Lung (tissue), 12 donors: ENCODE data around the gene UPK3A. TPM values are rescaled to one million over a fixed set of nuclear protein-coding genes. Genes with fewer than 3 reads are reported as not detected.

Experiments used
- ATAC-seq: fragments of 200-7000 bp; cut with Tn5 transposase; one replicate; pipeline ENCODE4 v1.9.1; 2020; ENCODE audit warnings: moderate number of reproducible peaks; ENCODE audit not compliant: insufficient read depth, low FRiP score
- DNase-seq, 3 donors: peaks; one replicate each; pipeline ENCODE4 v3.0.0-alpha.2; 2013 to 2017
- H3K27ac ChIP-seq, 2 donors: one replicate each; pipeline ENCODE4 v1.5.1; 2013; ENCODE audit warnings: mild to moderate bottlenecking in 2 of 2, moderate library complexity in 2 of 2, control low read depth in 1 of 2, inconsistent platforms in 1 of 2, low read depth in 1 of 2, low read length in 1 of 2
- H3K27me3 ChIP-seq, 3 donors: one replicate each; pipeline ENCODE4 v1.5.1; 2013; ENCODE audit warnings: low read length in 2 of 3; ENCODE audit not compliant: control insufficient read depth in 3 of 3, insufficient read depth in 3 of 3
- H3K36me3 ChIP-seq, 4 donors: one replicate each; pipeline ENCODE4 v1.5.1; 2013; ENCODE audit warnings: low read length in 4 of 4, mild to moderate bottlenecking in 1 of 4, moderate library complexity in 1 of 4; ENCODE audit not compliant: control insufficient read depth in 4 of 4, insufficient read depth in 4 of 4
- H3K4me1 ChIP-seq, 5 donors: one replicate each; pipeline ENCODE4 v1.5.1; 2013; ENCODE audit warnings: low read length in 5 of 5, mild to moderate bottlenecking in 2 of 5, moderate library complexity in 1 of 5; ENCODE audit not compliant: control insufficient read depth in 5 of 5, insufficient read depth in 5 of 5
- H3K4me3 ChIP-seq: one replicate; pipeline ENCODE4 v1.5.1; 2013; ENCODE audit warnings: mild to moderate bottlenecking, control low read depth, moderate library complexity
- H3K9ac ChIP-seq, 2 donors: one replicate each; pipeline ENCODE4 v1.5.1; 2013; ENCODE audit warnings: low read length in 2 of 2, control low read depth in 1 of 2; ENCODE audit not compliant: insufficient read depth in 1 of 2
- H3K9me3 ChIP-seq, 4 donors: one replicate each; pipeline ENCODE4 v1.5.1; 2013; ENCODE audit warnings: low read length in 3 of 4, mild to moderate bottlenecking in 1 of 4, moderate library complexity in 1 of 4; ENCODE audit not compliant: control insufficient read depth in 4 of 4, insufficient read depth in 3 of 4
- WGBS, 2 donors: extraction: QIAGEN DNeasy Blood & Tissue Kit; methylation state at CpG; one replicate each; pipeline ENCODE4 v1.1.7; 2013; 5-methylcytosine and 5-hydroxymethylcytosine counted together
- polyA plus RNA-seq, 2 donors: library from polyadenylated mRNA; stranded (reverse); fragments of 200-250 nt; gene quantifications; one replicate each; pipeline ENCODE4 v1.2.1, GENCODE V29; 2013
- total RNA-seq, 2 donors: library from RNA; depleted of rRNA in 1 of 2; stranded (reverse); fragments of >200 nt in 1 of 2; gene quantifications; one replicate each; pipeline ENCODE4 v1.2.1, GENCODE V29; 2014 to 2021
- TF ChIP-seq, protein P1 (sequence below): IDR thresholded peaks from 2 replicates; pipeline ENCODE4 v1.5.1; 2012; ENCODE audit warnings: mild to moderate bottlenecking; ENCODE audit errors: control extremely low read depth, extremely low read depth
- donor health status: control.
- donor health status: control.
- donor health status: Bipolar disorder and iron deficiency.
- donor health status: healthy.
- donor health status: DM: yes; HTN: yes; CAD: no.

UPK3A gene
- total and polyA plus RNA-seq, 4 donors = 0.30 to 0.55 TPM; not detected in 2

DNA sequence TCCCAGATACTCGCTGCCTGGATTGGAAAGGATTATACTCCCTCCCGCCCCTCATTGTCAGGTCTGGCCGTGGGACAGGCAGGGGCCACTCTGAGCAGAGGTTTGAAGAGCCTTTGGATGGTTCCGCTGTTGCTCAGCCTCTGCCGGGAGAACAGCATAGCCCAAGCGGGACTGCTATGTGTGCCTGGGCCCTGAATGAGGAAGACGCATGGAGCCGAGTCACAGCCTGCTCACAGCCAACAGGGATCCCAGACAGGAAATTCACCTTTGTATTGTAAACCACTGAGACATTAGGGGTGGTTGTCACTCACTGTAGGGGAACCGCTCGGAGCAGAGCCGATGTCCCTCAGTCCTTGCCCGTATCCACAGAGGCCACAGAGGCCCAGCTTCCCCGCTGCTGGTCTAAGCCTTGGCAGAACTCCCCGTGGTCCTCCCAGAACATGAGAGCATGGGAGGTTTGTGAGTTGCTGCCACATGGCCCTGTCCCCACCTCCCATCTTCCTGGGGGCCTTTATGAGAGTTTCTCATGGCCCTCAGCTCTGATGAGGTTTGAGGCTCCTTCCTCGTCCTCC, 14.3 kb downstream of the UPK3A start:
- TF ChIP-seq, protein P1, sequence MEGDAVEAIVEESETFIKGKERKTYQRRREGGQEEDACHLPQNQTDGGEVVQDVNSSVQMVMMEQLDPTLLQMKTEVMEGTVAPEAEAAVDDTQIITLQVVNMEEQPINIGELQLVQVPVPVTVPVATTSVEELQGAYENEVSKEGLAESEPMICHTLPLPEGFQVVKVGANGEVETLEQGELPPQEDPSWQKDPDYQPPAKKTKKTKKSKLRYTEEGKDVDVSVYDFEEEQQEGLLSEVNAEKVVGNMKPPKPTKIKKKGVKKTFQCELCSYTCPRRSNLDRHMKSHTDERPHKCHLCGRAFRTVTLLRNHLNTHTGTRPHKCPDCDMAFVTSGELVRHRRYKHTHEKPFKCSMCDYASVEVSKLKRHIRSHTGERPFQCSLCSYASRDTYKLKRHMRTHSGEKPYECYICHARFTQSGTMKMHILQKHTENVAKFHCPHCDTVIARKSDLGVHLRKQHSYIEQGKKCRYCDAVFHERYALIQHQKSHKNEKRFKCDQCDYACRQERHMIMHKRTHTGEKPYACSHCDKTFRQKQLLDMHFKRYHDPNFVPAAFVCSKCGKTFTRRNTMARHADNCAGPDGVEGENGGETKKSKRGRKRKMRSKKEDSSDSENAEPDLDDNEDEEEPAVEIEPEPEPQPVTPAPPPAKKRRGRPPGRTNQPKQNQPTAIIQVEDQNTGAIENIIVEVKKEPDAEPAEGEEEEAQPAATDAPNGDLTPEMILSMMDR = no peak
- H3K36me3 ChIP-seq = no peaks in the 10 kb centered on the region
- no peaks in the 10 kb centered on the region for H3K27me3 ChIP-seq
- H3K9me3 ChIP-seq = no peaks in the 10 kb centered on the region
- DNase-seq = no peak
- H3K4me3 ChIP-seq = no peak overlapping the region
- WGBS, 2 donors = 75 to 81% methylated on average over 15 of the region's 15 CpGs
- no peaks in the 10 kb centered on the region for H3K4me1 ChIP-seq
- H3K9ac ChIP-seq = no peak overlapping the region
- no peak for ATAC-seq
- H3K27ac ChIP-seq = no peak overlapping the region

DNA sequence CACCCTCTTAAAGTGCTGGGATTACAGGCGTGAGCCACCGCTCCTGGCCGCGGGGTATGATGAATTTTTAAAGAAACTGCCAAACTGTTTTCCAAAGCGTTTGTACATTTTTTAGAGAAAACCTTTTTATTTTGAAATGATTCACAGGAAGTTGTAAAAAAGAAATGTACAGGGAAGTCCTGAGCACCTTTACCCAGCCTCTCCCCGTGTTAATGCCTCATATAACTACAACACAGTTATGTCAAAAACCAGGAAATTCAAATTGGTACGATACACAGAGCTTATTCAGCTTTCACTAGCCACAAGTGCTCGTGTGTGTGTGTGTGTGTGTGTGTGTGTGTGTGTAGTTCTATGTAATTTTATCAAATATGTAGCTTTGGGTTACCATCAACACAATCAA, 18.0 kb downstream of the UPK3A start:
- no peak overlapping the region for H3K27ac ChIP-seq
- no peak overlapping the region for H3K4me3 ChIP-seq
- no peaks in the 10 kb centered on the region for H3K4me1 ChIP-seq
- TF ChIP-seq, protein P1 = no peak
- WGBS, 2 donors = 63 to 72% methylated on average over 8 of the region's 8 CpGs
- no peak for ATAC-seq
- H3K27me3 ChIP-seq = no peaks in the 10 kb centered on the region
- no peaks in the 10 kb centered on the region for H3K36me3 ChIP-seq
- H3K9me3 ChIP-seq = no peaks in the 10 kb centered on the region
- DNase-seq = no peak
- H3K9ac ChIP-seq = no peak overlapping the region

DNA sequence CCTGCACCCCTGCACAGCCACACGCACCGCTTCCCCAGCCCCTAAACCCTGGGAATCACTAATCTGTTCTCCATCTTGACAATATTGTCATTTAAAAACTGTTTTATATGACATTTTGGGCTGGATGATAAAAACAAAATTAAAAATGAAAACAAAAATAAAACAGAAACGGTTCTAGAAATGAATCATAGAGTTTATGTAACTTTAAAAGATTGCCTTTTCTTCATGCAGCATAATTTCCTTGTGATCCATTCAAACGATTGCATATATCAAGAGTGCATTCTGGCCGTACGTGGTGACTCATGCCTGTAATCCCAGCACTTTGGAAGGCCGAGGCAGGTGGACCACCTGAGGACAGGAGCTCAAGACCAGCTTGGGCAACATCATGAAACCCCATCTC, 18.4 kb downstream of the UPK3A start:
- Histone ChIP-seq H3K4me1 (no peaks in the 10 kb centered on the region), H3K9ac (no peak overlapping the region), H3K27me3 (no peaks in the 10 kb centered on the region), H3K27ac (no peak overlapping the region), H3K4me3 (no peak overlapping the region), H3K36me3 (no peaks in the 10 kb centered on the region), H3K9me3 (no peaks in the 10 kb centered on the region)
- DNase-seq (no peak), ATAC-seq (no peak)
- TF ChIP-seq, protein P1 = no peak
- WGBS, 2 donors = 81 to 85% methylated on average over 7 of the region's 7 CpGs

DNA sequence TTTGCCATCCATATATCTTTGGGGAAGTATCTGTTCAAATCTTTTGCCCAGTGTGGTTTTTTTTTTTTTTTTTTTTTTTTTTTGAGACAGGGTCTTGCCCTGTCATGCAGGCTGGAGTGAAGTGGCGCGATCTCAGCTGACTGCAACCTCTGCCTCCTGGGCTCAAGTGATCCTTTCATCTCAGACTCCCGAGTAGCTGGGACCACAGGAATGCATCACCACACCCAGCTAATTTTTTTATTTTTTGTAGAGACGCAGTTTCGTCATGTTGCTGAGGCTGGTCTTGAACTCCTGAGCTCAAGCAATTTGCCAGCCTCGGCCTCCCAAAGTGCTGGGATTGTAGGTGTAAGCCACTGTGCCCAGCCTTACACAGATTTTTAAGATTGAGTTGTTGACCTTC, 20.2 kb downstream of the UPK3A start:
- TF ChIP-seq, protein P1 = no peak
- Histone ChIP-seq H3K9ac (no peak overlapping the region), H3K36me3 (no peaks in the 10 kb centered on the region), H3K4me3 (no peak overlapping the region), H3K27me3 (no peaks in the 10 kb centered on the region), H3K9me3 (no peaks in the 10 kb centered on the region), H3K4me1 (peaks cover 0 to 9% (median 3%) of the 10 kb centered on the region in 5 donors), H3K27ac (no peak overlapping the region)
- DNase-seq = no peak
- WGBS, 2 donors = 78 to 81% methylated on average over 6 of the region's 6 CpGs
- ATAC-seq = no peak
